Stomach (tissue), 4 donors: ENCODE data around the gene SDHA.

Experiments used
- CTCF ChIP-seq, 7 experiments: fragments of 450-650 bp in 4 of 7; fragments of 200-600 bp in 3 of 7; sonication (generic) in 3 of 7; IDR thresholded peaks; one replicate each; pipeline ENCODE4 v1.5.1; 2016 to 2019; ENCODE audit warnings: antibody characterized with exemption in 7 of 7, control low read depth in 2 of 7, mild to moderate bottlenecking in 1 of 7
- POLR2AphosphoS5 ChIP-seq, 3 donors: sonication (generic); formaldehyde crosslinking; IDR thresholded peaks; one replicate each; pipeline ENCODE4 v1.6.1; 2016; ENCODE audit warnings: antibody characterized with exemption in 3 of 3

- TF ChIP-seq CTCF (IDR thresholded peaks at IDR 0.05) = no peak
- TF ChIP-seq POLR2AphosphoS5 (IDR thresholded peaks at IDR 0.05) = no peak
Observed at GRCh38 chr5:173392-174290, 44.5 kb upstream of the SDHA start.
